HL-60 (cell line): ENCODE data around the gene ADAM12.

Experiments
- DNase-seq, 2 experiments: peaks; one replicate each; pipeline ENCODE4 v3.0.0-alpha.2; 2010 to 2020; ENCODE audit warnings: low read depth in 1 of 2, low spot score in 1 of 2
- H3K27ac ChIP-seq: fragments of 250-450 bp; sonication (Bioruptor Pico); replicated peaks from 2 replicates; pipeline ENCODE4 v1.5.1; 2020; ENCODE audit warnings: mild to moderate bottlenecking, moderate library complexity
- H3K27me3 ChIP-seq: fragments of 250-450 bp; sonication (Bioruptor Pico); 2 replicates; pipeline ENCODE4 v1.5.1; 2021; ENCODE audit warnings: mild to moderate bottlenecking, moderate library complexity; ENCODE audit not compliant: insufficient read depth, poor library complexity, severe bottlenecking
- H3K4me3 ChIP-seq: replicated peaks from 2 replicates; pipeline ENCODE4 v1.5.1; 2011; ENCODE audit warnings: mild to moderate bottlenecking, control low read depth, low read length; ENCODE audit not compliant: insufficient read depth
- CTCF ChIP-seq: IDR thresholded peaks from one replicate; pipeline ENCODE4 v1.5.1; 2011; ENCODE audit warnings: low read length, control low read depth, inconsistent platforms; ENCODE audit not compliant: insufficient read depth
- GABPA ChIP-seq: IDR thresholded peaks from 2 replicates; pipeline ENCODE4 v1.6.1; 2012; ENCODE audit warnings: low read depth
- POLR2AphosphoS5 ChIP-seq: IDR thresholded peaks from 2 replicates; pipeline ENCODE4 v1.6.1; 2012; ENCODE audit warnings: low read depth
- REST ChIP-seq: IDR thresholded peaks from 2 replicates; pipeline ENCODE4 v1.6.1; 2012; ENCODE audit warnings: low read depth; ENCODE audit not compliant: insufficient replicate concordance
- SPI1 ChIP-seq: IDR thresholded peaks from 2 replicates; pipeline ENCODE4 v1.6.1; 2012; ENCODE audit warnings: low read depth, mild to moderate bottlenecking, borderline replicate concordance

The ADAM12 gene

GRCh38 chr10:126290232-126290631 lies 98.0 kb downstream of the ADAM12 start:
- TF ChIP-seq GABPA: no peak
- no peak for TF ChIP-seq CTCF
- no peak for TF ChIP-seq POLR2AphosphoS5
- TF ChIP-seq REST: no peak
- no peak for TF ChIP-seq SPI1
- Histone ChIP-seq H3K27me3 (no peaks in the 10 kb centered on the region), H3K4me3 (no peak overlapping the region), H3K27ac (no peak overlapping the region)
- peak in 1 of 2 experiments; percentile 5 for DNase-seq

GRCh38 chr10:126288547-126289493 lies 99.5 kb downstream of the ADAM12 start:
- H3K27ac ChIP-seq: no peak overlapping the region
- TF ChIP-seq SPI1 (no peak), GABPA (no peak), REST (no peak), CTCF (no peak), POLR2AphosphoS5 (no peak)
- no peaks in the 10 kb centered on the region for H3K27me3 ChIP-seq
- DNase-seq: no peak
- no peak overlapping the region for H3K4me3 ChIP-seq

GRCh38 chr10:126286256-126286780 lies 102.0 kb downstream of the ADAM12 start:
- H3K4me3 ChIP-seq: no peak overlapping the region
- H3K27me3 ChIP-seq: no peaks in the 10 kb centered on the region
- DNase-seq: no peak
- H3K27ac ChIP-seq: no peak overlapping the region
- TF ChIP-seq REST: no peak
- no peak for TF ChIP-seq POLR2AphosphoS5
- TF ChIP-seq CTCF: no peak
- TF ChIP-seq GABPA: no peak
- TF ChIP-seq SPI1: no peak
